Activated T-helper 1 cell treated with anti-CD3 and anti-CD28 coated beads, Interleukin-2, amount 50 U/mL, for 16 hours (primary cell): ENCODE measurements around the gene P2RX6.
"Not testable (repeated sequence)": the region's sequence is repeated elsewhere in the genome, so short reads cannot be mapped to it uniquely, and the experiment has no call there.

Experiments
- DNase-seq, 2 donors: peaks; one replicate each; pipeline ENCODE4 v3.0.0-alpha.2; 2020; ENCODE audit warnings: low read depth in 1 of 2, low spot score in 1 of 2

The P2RX6 gene

DNA sequence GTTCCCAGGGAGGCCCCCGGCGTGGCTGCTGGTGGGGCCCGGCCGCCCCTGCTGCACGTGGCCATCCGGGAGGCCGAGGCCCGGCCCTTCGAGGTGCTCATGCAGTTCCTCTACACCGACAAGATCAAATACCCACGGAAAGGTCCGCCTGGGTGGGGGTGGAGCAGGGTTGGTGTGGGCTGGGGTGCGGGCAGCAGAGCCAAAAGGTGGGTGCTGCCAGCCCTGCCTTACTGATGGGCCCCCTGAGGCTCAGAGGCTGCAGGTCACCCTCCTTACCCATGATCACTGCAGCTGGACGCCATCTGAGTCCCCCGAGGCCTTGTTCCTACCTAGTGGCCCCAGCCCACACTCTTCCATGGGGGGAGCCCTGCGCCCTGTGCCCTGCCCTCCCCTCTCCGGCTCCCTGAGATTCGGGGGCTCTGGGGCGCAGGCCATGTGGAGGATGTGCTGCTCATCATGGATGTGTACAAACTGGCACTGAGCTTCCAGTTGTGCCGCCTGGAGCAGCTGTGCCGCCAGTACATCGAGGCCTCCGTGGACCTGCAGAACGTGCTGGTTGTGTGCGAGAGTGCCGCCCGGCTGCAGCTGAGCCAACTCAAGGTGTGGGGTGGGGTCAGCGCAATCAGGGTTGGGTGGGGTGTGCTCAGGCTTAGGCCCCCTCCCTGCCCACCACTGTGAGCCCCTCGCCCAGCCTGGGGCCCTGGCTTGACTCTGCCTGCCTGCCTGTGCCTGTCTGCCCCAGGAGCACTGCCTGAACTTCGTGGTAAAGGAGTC lies 20.6 kb upstream of the P2RX6 start:
- DNase-seq: no peak

DNA sequence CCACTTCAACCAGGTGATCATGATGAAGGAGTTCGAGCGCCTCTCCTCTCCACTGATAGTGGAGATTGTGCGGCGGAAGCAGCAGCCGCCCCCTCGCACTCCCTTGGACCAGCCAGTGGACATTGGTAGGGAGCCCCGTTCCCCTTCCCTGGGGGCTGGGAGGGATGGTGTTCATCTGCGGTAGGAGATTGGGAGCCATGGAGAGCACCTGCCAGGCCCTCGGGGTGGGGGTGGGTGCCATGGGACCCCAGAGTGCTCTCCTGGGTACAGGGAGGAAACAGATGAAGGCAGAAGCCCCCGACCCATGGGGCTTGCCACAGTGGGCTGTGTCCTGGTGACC lies 20.1 kb upstream of the P2RX6 start:
- no peak for DNase-seq

DNA sequence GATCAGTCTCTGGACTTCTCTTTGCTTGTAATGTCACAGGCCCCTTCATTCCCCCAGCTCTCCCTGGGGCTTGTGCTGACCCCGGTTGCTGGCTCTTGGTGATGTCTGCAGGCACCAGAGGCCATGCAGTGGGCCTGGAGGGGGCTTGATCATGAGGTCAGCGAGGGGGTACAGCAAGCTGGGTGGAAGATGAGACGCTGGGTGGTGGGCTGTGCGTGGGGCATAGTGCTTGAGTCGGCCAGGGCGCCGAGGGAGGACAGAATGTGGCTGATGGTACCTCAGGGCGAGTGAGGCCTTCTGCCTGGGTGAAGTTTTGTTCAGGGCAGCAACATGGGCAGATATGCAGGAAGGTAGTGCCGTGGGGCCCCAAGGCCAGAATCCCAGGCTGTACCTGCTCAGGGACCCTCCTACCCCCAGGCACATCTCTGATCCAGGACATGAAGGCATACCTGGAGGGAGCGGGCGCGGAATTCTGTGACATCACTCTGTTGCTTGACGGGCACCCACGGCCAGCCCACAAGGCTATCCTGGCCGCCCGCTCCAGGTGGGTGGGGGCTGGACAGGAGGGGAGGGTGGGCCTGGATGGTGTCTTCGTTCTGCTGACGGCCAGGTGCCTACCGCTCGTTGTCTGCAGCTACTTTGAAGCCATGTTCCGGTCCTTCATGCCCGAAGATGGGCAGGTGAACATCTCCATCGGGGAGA lies 19.5 kb upstream of the P2RX6 start:
- DNase-seq: no peak

DNA sequence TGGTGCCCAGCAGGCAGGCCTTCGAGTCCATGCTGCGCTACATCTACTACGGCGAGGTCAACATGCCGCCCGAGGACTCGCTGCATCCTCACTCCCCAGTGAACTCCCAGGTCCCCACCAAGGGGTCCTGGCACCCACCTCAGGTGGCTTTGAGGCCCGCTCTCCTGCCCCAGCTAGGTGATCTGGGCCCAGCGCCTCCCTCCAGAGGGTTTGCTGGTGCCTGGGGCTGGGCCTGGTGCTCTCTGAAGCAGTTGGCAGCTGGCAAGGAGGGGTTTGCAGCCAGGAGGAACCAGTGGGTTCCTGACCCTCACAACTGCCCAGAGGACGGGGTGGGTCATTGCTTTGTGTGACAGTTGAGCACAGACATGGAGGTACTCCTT lies 18.9 kb upstream of the P2RX6 start:
- no peak for DNase-seq

DNA sequence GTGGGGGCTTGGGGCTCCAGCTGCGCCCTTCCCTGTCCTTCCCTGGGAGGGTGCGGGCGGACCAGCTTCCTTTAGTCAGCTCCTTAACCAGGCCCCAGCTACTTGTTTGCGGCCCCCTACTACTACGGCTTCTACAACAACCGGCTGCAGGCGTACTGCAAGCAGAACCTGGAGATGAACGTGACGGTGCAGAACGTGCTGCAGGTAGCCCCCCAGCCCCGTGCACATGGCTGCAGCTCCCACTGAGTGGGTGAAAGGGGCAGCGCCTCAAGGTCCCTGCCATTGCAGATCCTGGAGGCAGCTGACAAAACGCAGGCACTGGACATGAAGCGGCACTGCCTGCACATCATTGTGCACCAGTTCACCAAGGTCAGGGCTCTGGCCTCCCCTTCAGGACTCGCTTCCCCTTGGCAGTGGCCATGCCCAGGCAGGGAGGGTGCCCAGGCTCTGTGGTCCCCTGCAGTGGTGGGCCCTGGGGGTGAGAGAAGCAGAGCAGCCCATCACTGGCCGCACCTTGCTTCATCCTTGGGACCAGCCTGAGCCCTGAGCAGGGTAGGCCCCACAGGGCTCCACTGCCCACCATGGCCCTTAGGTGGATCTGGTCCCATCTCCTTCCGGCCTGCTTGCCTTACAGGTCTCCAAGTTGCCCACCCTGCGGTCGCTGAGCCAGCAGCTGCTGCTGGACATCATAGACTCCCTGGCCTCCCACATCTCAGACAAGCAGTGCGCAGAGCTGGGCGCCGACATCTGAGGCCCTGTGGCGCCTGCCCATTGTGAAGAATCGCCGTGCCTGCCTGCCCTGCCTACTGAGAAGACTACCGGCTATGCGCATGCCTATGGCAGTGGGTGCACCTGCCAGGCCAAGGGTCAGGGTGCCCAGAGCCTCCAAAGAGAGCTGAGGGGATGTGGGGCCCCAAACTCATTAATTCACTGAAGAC lies 18.1 kb upstream of the P2RX6 start:
- no peak for DNase-seq

DNA sequence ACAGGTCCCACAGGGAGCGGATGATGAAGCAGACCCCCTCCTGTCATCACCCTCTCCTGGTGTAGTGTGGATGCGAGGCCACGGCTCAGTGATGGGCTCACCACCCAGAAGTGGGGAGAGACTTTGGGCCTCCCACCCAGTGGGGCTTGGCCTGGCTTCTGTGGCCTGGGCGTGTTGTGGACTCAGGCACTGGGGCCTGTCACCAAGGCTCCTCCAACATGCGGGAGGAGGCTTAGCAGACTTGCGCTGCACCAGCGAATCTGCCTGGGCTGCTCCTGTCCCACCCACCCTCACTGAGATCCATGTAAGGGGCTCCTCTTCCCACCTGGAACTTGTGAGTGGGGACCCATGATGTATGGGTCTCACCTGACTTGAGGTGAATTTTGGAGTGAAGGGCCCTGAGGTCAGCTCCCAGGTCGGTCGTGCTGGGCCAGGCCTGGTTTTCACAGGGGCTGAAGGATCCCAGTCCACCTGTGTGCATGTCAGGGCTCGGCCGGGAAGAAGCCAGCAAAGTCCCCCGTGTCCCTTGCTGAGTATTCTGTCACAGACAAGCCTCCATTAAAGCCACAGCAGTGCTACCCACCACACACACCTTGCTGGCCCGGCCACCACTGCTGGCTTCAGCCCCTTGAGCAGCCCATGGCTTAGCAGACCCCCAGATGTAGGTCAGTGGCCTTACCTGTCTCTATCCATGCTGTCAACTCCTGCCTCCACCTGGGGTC lies 17.3 kb upstream of the P2RX6 start:
- no peak for DNase-seq

DNA sequence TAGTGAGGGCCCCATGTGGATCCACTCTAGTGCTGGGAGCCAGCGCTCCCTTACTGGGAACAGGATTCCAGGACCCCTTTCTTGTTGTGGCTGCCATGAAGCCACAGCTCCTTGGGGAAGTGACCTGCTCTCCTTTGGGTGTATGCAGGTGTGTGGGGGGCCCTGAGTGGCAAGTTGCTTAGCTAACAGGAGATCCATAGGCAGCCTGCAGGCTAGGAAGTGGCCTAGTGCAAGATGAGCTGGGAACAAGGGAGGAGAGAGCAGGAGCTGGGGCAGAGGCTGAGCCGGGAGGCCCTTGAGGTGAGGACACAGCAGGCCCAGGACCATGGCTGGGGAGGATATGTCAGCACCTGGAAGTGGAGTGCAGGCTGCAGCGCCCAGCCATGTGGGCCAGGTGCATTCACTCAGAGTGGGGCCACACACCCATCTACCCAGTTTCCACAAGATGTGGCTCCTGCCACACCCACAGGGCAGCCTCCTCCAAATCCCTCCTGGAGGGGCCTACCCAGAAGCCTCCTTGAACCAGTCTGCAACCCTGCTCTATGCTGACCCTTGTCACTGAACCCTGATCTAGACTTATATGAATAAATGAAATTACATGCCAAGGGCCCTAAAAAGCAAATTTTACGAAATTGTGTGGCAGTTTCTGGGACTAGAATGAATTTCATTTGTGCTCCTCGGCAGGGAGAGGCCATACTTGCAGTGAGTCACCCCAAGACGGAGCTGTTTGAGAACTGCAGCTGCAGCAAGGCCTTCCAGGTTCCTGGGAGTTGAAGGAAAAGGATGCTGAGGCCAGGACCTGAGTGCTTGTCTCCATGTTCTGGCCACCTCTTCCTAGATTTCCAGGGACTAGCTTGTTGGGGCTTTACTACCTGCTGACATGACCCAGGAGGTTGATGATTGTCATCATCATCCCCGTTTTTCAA lies 16.3 kb upstream of the P2RX6 start:
- no peak for DNase-seq

DNA sequence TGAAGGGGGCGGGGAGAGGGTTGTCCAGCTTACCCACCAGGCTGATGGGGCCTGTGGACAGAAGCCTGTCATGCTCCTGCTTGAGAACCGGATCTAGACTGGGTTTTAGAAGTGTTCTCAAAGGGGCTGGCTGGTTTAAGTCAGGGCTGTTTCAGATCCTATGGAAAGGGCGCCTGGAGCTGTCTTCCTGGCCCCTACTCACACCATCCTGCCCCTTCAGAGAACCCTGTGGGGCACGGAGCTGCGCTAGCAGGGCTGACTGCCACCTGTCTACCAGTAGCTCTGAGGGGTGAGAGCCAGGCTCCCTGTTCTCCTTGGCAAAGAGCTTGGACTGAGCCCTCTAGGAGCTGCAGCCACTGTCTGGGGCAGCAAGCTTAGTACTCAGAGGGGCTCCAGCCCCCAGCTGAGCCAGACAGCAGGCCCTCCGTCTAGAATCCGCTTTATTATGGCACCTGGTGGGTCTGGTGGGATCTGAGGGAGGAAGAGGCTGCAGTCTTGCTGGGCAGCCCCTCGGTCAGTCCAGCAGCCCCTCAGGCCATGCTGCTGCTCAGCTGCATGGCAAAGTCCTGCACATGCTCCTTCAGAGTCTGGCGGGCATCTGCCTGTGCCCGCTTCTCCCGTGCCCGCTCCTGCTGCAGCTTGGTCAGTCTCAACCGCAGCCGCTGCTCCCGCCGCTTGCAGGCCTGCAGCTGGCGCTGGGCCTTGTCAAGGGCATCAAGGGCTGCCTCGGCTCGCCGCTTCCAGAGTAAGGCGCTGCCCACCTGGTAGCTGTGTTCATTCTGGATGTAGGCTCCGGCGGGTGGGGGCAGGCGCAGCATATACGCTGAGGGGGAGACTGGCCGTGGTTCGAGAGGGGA lies 15.4 kb upstream of the P2RX6 start:
- DNase-seq: no peak

DNA sequence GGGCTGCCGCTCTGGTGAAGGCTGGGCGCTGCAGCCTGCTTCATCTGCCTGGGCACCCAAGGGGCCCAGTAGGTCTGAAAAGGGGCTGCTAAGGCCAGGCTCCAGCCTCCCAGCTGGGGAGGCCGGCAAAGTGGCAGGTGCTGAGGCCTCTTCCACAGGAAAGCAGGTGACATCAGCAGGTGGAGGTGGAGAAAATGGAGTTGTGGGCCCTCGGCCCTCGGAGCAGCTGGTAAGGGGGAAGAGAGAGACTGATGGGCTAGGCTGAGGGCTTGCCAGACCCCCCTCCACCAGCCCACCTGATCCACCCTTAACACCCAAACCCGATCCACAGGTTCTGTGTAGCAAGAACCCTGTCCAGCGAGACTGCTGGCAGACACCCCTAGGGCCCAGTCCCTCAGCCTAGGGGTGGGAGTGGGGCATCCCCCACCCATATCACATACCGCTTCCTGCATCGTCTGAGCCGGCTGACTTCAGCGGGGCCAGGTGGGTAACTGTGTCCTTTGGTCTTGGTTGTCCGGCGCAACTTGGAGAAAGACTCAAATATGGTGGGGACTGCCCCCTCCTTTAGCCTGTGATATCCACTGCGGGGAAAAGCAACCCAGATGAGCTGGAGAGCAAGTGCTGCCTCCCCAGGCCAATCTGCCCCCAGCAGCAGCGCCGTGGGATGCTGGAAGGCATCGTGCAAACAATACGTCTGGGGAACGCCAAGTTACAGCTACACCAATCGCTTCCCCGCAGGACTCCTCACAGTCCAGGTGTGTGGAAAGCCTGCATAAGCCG lies 14.6 kb upstream of the P2RX6 start:
- no peak for DNase-seq

DNA sequence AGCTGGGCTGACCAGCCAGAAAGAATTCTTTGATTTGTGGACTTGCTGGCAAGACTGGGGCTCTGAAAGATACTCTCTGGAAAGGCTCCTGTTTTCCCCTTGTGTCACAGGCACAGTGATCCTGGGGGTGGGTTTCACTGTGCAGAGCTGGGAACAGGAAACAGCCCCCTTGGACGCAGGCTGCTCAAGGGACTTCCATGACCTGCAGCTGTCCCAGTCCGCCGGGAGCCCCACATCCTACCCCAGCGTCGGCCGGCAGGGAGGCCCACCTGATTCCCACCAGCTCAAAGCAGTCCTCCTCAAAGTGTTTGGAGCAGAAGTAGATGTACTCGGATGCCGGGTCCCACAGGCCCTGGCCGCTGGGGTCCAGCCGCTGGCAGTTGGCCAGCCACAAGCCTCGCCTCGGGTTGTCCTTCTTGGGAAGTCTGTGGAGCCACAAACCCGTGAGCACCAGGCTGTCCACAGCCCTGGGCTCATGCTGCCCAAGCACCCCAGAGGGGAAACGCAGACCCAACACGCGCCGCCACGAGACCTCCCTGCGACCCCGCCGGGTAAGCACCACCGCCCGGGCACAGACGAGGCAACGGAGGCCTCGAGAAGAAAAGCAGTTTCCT lies 13.9 kb upstream of the P2RX6 start:
- DNase-seq: no peak

DNA sequence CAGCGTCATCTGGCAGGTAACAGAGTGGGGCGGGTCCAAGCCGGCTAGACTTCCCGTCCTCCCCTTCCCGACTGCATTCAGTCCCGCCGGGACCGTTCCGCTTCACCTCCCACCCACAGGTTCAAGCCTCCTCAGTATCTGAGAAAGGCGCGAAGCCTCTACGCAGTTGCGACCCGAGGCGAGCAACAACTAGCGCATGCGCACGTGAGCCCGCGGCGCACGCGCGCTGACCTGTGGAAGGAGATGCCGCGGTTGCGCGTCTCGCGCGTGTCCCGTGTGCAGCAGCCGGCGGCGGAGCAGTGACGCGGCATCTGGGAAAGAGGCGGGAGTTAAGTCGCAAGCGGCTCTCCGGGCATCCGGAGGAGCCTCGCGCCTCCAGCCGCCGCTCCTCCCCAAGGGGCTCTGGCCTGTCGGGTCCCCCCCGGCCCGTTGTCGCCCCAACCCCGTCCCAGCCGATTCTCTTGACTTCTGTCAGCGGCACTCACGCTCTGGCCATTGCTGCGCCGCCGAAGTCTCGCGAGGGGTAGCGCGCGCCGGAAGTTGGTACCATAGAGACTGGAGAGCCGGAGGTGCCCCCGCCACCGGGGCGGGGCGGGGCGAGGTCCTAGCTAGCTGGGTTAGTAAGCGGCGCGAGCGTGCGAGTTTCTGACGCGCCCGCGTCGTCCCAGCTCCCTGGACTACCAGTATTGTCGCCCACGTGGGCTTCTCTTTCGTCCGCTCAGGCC lies 13.2 kb upstream of the P2RX6 start, which contains the start of gene THAP7:
Gene THAP7 (minus strand): TSS at position 518 of the 725 bp plus-strand sequence. CDS start 207 bp downstream, at position 311.
- DNase-seq: peak; percentile 94 to 96

DNA sequence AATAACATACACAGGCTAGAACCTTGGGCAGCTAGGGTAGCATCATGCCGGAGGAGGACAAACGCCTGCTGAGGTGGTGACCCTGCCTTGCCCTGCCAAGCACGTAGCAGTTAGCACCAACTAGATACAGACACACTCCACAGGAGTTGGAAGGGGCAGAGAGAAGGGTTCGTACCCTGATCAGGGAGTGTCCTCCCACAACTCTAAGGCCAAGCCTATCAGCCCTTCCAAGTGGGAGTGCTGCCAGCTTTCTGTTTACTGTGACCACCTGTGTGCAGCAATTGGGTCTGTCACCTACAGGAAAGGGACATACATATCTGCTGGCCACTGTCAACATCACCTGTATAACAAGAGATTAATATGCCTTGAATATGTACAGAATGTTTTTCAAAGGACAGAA lies 11.2 kb upstream of the P2RX6 start:
- DNase-seq: no peak

DNA sequence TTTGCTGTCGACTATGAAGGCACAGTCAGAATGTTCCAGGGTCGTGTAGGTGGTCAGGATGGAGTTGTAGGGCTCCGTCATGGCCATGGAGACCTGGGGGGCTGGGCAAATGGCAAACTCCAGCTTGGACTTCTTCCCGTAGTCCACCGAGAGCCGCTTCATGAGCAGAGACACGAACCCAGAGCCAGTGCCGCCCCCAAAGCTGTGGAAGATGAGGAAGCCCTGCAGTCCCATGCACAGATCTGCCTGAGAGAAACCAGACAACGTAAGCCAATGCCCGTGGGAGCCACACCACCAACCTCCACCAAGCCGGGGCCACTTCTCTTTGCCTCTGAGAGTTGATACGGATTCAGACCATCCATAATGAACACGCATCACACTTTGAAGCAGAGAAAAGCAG lies 5.8 kb upstream of the P2RX6 start:
- not testable (repeated sequence) for DNase-seq

DNA sequence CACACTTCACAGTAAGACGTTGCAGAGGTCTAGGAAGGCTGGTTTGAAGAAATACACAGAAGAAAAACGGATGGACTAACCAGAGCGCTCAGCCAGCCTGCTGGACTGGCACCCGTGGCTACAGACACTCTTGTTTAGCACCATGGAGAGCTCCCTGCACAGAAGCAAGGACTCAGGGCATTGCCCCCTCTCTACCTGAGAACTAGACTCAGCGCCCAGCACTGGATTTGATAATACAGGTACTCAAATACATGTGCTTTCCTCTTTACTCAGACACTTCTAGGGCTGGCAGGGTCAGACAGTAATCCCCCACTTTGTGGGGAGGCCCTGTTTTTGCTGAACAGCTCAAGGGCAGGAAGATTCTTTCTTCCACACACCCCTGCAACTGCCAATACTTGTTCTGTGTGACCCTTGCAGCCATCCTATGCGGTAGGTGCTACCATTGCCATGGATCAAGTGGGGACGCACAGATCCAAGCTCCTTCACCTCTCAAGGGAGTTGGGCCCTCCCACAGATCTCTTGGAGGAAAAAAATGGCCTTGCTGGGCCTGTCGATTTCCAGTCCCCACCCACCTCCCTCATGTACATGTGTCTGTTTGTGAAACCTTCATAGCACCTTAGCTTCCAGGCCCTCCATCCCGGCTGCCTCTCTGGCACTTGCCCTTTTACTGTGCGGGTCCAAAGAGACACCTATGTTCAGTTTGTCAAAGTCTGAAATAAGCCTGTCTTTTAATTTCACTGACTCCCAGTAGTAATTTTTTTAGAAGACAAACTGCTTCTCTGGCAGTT lies 5.1 kb upstream of the P2RX6 start:
- no peak for DNase-seq

DNA sequence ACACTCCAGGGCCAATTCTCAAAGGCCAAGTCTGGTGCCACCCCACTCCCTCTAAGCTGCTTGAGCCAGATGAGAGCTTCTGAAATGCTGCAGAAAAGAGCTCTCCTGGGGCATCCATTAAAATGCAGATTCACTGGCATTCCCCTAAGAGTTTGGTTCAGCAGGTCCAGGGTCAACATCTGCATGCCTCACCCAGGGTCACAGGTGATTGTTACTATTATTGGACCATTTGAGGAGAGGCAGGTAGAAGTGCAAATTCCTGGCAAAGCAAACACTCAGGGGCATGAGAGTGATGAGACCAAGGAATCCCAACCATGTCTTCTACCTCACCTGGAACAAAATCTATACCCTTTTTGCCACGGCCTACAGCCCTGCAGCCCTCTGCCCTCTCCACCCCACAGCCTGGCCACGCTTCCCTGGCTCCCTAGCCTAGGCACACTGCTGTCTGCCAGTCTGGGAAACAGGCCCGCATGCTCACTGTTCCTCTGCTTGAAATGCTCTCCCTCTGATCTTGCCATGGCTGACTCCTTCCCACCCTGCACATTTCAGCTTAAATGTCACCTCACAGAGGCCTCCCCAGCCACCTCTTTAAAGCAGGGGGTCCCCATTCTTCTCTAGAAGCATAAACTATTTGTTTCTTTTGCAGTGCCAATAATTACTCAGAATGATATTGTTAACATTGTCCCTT lies 4.4 kb upstream of the P2RX6 start:
- DNase-seq: no peak
